ENCODE measurements around the gene CTSH. TPM values are rescaled to one million over a fixed set of nuclear protein-coding genes. Genes with fewer than 3 reads are reported as not detected.

Gene CTSH
- total and polyA plus RNA-seq, 2 experiments from 2014 or later = 19.7 to 19.9 TPM

- TF ChIP-seq REST (IDR thresholded peaks at IDR 0.05; ENCODE audit: unreplicated experiment) (no peak), EZH2 (IDR thresholded peaks at IDR 0.05; ENCODE audit: low read depth, unreplicated experiment) (no peak), EZH2phosphoT487 (IDR thresholded peaks at IDR 0.05; ENCODE audit: unreplicated experiment) (no peak), STAT1 (IDR thresholded peaks at IDR 0.05; ENCODE audit: unreplicated experiment) (no peak)
These were observed 36.9 kb upstream of the CTSH start (continued) for GRCh38 chr15:78981532-78982313.

DNA sequence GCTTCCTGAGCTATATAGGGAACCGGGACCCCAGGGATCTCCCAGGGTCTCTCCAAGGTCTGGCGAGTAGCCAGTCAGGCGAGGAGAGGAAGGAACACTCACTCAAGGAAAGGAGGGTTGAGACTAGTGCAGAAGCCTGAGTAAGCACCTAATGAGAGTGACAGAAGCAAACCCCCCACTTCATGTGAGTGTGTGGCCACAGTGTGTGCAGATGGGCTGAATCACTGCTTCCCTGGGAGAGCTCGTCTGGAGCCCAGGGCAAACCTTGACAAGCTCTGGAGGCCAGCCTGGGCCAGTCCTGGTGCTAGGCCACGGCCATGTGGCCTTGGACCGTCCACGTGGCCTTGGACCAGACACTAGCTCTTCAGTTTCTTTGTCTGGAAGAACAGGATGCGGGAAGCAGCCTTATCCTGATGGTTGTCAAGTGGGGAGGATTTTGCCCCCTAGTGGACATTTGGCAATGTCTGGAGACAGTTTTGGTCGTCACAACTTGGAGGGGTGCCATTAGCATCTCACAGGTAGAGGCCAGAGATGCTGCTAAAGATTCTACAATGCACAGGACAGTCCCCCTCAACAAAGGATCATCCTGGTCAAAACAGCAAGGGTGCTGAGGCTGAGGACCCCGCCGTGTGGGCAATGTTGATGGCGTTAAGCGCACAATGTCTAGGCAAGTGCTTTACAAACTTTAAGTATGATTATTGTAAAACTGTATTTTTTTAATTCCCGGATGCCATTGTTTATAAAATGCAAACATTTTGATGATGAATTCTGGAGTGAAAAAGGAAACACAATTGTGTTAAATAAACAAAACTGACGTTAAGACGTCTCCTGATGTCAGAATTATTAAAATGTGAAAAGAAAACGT lies 34.8 kb upstream of the CTSH start:
- Histone ChIP-seq H3K36me3 (ENCODE audit: insufficient read depth) (no peaks in the 10 kb centered on the region), H3K9me2 (ENCODE audit: insufficient read depth) (no peaks in the 10 kb centered on the region), H3K79me2 (replicated peaks; ENCODE audit: insufficient read depth) (no peaks in the 10 kb centered on the region), H3K4me2 (no peak overlapping the region), H3F3A (replicated peaks; ENCODE audit: low read depth) (no peaks in the 10 kb centered on the region), H3K4me3 (no peak overlapping the region), H2AFZ (peak overlapping the region; percentile 92), H3K27me3 (ENCODE audit: insufficient read depth) (0 out of 2 replicates have a peak, but pooled peaks cover 5% of the 10 kb centered on the region), H4K20me1 (replicated peaks; ENCODE audit: insufficient read depth) (no peaks in the 10 kb centered on the region), H3K4me1 (ENCODE audit: insufficient read depth) (no peaks in the 10 kb centered on the region), H3K27ac (ENCODE audit: low read depth) (no peak overlapping the region)
- peak; percentile 95 for DNase-seq (ENCODE audit: low spot score)
- H3K4me1 Mint-ChIP-seq = peaks cover 14% of the 10 kb centered on the region
- H3K9me3 Mint-ChIP-seq = no peaks in the 10 kb centered on the region
- H3K27ac Mint-ChIP-seq = no peak overlapping the region
- no peaks in the 10 kb centered on the region for H3K36me3 Mint-ChIP-seq (ENCODE audit: low read depth)
- peak; percentile 93 for ATAC-seq
- no peak overlapping the region for H3K4me3 Mint-ChIP-seq
- TF ChIP-seq, protein P1, sequence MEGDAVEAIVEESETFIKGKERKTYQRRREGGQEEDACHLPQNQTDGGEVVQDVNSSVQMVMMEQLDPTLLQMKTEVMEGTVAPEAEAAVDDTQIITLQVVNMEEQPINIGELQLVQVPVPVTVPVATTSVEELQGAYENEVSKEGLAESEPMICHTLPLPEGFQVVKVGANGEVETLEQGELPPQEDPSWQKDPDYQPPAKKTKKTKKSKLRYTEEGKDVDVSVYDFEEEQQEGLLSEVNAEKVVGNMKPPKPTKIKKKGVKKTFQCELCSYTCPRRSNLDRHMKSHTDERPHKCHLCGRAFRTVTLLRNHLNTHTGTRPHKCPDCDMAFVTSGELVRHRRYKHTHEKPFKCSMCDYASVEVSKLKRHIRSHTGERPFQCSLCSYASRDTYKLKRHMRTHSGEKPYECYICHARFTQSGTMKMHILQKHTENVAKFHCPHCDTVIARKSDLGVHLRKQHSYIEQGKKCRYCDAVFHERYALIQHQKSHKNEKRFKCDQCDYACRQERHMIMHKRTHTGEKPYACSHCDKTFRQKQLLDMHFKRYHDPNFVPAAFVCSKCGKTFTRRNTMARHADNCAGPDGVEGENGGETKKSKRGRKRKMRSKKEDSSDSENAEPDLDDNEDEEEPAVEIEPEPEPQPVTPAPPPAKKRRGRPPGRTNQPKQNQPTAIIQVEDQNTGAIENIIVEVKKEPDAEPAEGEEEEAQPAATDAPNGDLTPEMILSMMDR (conservative IDR thresholded peaks at IDR 0.05; ENCODE audit: low read depth in 2 of 2) = peak; percentile 87 to 96
- TF ChIP-seq CREB1 (CRISPR knock-in tag; IDR thresholded peaks at IDR 0.05; ENCODE audit: low read depth) = peak; percentile 69
- no peak for TF ChIP-seq ETS1 (IDR thresholded peaks at IDR 0.05)
- H3K27me3 Mint-ChIP-seq (ENCODE audit: insufficient read depth, low read depth, poor library complexity) = peaks cover 11% of the 10 kb centered on the region
